Muscle of arm (tissue), 12 donors: Measurements from ENCODE around the gene SNCAIP. TPM values are rescaled to one million over a fixed set of nuclear protein-coding genes. Genes with fewer than 3 reads are reported as not detected.
"Not testable (repeated sequence)": the region's sequence is repeated elsewhere in the genome, so short reads cannot be mapped to it uniquely, and the experiment has no call there.

Experiments used
- DNase-seq: peaks from one replicate; pipeline ENCODE4 v3.0.0-alpha.2; 2013
- polyA plus RNA-seq, 12 donors: library from polyadenylated mRNA; unstranded; fragments of 120-200 nt; gene quantifications; one replicate each; pipeline ENCODE4 v1.2.1, GENCODE V29; 2013; ENCODE audit not compliant: insufficient read length in 12 of 12

Gene SNCAIP
- polyA plus RNA-seq, 12 donors, result 7.6 to 28.4 (median 10.9) TPM; not detected in 1

- no peak for DNase-seq
Measured at GRCh38 chr5:122464191-122464590, 152.2 kb downstream of the SNCAIP start.

DNA sequence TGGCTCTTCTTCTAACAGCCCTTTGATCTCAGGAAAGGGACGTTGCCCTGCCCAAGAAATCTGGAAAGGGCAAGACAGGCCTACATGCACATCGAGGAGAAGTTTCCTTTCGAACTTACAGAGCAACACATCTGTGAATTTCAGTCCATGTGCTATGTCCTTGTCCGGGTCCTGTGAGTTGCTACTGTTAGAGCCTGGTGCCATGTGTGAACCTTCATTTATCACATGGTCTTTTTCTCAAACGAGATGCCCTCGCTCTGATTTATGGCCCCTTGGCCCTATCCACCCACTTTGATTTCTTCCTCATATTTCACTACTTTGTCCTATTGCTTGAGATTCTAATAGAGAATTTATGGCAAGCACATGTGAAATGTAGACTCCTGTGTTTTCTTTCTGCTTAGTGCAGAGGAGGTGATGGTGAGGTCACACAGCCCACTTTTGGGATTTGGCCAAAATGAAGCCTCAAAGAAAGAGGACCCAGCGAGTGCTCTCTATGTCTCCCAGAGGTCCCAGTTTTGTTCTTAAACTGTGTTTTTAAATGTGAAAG lies 153.1 kb downstream of the SNCAIP start:
- no peak for DNase-seq

DNA sequence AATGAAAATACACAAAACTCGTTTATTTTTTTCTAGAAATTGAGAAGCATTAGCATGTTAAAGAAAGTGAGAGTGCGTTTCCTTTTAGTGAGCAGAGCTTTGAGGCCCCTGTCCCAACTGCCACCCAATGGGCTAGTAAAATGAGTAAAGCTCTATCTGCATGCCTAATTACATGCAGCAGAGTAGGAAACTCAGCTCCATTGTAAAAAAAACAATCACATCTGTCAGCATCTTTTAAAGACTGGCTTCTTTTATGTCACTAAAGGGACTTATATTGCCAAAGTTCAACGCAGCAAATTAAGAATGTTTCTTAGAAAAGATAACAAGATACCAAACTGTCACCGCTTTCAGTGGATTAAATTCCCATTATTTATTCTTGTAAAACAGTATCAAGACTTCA lies 154.0 kb downstream of the SNCAIP start:
- no peak for DNase-seq

GRCh38 chr5:122468351-122469116 lies 156.5 kb downstream of the SNCAIP start:
- DNase-seq, result no peak

GRCh38 chr5:122469384-122469919 lies 157.4 kb downstream of the SNCAIP start:
- DNase-seq, result no peak

DNA sequence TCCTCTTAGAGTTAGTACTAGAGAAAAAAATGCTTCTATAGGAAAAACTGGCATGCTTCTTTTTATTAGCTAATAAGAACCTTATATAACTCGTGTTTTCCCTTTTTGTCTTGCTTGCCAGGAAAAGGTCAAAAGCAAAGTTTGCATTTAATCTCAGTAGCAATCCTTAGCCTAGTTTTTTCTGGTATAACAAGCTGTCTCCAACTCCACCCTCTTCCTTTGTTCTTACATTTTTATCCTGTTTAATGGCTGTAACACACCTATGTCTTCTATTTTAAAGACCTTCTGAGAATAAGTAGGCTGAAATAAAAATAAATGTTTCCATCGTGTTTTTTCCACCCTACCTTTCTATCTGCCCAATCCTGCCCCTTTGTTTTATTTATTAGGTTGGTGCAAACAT lies 158.3 kb downstream of the SNCAIP start:
- no peak for DNase-seq

- DNase-seq, result no peak
Measured at GRCh38 chr5:122471031-122471751, 159.2 kb downstream of the SNCAIP start.

- DNase-seq, result no peak
Measured at GRCh38 chr5:122471752-122472061, 159.7 kb downstream of the SNCAIP start.

DNA sequence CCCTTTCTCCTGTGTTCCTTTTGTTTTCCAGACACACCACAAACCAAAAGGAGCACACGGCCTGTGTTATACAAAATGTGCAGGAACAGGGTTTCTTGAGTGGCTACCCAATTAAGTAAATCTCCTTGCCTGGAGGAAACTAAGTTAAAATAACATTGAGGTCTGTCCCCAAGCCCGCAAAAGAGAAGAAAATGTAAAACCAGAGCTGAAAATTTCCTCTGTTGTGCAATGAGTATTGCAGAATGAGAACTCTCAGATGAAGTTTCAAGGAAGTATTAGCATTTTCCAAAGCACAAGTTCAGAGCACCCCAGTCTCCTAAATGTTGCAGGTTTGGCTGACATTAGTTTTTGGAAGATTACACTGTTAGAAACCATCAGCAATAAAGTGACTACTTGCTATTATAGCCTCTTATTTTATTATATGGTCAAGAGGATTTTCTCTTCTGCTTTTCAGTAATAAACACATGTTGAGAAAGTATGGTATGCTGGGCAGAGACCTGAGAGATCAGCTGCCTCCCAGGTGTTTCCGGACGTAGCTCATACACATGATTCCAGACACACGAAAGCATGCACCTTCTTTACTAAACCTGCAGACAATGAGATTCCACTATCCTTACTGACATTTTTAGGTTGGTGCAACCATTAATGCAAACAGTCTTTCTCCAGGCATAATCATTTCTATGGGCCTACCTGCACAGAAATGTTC lies 161.3 kb downstream of the SNCAIP start:
- no peak for DNase-seq

DNA sequence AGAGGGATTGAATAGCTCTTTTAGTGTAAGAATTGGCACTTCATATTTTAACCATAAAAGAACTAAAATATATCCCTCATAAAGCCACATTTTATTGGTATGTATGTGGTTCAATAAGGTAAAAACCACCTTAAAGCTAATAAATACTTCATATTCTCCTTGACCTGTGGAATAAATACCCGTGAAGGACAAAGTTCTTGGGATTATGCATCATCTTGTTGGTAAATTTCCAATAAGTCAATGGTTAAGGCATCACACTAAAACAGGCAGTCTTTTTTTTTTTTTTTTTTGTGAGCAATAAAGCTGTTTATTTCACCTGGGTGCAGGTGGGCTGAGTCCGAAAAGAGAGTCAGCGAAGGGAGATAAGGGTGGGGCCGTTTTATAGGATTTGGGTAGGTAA lies 161.9 kb downstream of the SNCAIP start:
- no peak for DNase-seq

DNA sequence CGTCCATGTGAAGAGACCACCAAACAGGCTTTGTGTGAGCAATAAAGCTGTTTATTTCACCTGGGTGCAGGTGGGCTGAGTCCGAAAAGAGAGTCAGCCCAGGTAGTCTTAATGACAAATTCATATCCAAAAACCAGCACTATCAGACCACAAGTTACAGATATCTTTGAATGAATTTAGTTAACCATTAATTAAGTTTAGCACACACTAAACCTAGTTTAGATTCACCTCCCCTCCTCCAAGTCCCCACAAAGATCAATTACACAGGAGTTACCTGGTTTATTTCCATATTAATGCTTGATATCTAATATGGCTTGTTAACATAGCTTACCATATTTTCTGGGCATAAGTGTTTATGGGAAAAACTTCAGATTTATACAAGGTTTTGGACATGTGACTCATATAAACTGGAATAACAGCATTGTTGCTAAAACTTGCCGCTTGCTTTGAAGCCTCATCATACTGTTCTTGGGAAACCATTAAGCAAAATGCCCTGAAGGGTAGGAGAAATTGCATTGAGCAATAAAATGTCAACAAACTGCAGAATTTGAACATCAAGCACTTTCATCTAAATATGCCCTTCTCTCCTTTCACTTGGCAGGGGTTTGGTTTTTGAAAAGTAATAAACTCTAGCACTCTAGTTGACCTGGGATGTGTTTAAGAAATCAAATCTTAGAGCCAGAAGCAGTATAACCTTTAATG lies 166.9 kb downstream of the SNCAIP start:
- no peak for DNase-seq

DNA sequence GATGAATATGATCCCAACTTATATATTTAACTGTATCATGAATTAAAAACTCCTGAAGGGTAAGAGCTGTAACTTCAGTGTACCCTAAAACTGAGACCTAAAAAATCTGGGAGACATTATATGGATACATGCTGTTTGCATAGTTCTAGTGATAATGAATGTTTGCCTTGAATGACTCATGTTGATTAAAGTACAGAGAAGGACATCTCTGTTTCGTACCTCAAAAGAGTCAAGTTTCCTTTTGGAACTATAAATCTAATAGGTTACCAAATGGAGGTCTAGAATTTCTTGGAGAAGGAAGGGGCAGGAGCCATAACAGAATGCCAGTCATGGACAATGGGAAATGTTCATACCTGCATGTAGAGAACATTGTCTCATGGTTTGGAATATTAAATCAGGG lies 168.1 kb downstream of the SNCAIP start:
- DNase-seq, result no peak

DNA sequence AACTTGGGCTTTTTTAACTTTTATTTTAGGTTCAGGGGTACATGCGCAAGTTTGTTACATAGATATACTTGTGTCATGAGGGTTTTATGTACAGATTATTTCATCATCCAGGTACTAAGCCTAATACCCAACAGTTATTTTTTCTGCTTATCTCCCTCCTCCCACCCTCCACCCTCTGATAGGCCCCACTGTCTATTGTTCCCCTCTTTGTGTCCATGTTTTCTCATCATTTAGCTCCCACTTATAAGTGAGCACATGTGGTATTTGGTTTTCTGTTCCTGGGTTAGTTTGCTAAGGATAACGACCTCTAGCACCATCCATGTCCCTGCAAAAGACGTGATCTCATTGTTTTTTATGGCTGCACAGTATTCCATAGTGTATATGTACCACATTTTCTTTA lies 172.1 kb downstream of the SNCAIP start:
- DNase-seq, result no peak

GRCh38 chr5:122485226-122485625 lies 173.2 kb downstream of the SNCAIP start:
- no peak for DNase-seq

GRCh38 chr5:122486616-122487015 lies 174.6 kb downstream of the SNCAIP start:
- not testable (repeated sequence) for DNase-seq

DNA sequence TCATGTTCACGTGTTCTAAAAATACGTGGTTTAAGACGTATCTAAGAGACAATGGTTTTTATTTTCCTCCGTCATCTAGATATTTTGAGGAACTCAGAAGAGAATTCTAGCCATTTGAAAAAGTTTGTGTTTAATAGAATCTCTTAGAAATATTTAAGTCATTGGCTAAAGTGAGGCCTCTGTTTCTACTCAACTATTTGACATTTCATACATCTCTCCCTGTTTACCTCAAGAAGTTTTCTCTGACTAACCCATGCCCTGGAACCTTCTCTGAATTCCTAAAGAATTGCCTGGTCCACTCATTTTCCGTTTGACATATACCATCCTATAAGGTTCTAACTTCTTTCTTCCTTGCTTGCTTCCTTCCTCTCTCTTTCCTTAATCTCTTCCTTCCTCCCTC lies 178.7 kb downstream of the SNCAIP start:
- DNase-seq, result no peak

- DNase-seq, result no peak
Measured at GRCh38 chr5:122492675-122493074, 180.6 kb downstream of the SNCAIP start.

GRCh38 chr5:122493091-122494021 lies 181.3 kb downstream of the SNCAIP start:
- no peak for DNase-seq

- DNase-seq, result no peak
Measured at GRCh38 chr5:122494109-122494508, 182.1 kb downstream of the SNCAIP start.

DNA sequence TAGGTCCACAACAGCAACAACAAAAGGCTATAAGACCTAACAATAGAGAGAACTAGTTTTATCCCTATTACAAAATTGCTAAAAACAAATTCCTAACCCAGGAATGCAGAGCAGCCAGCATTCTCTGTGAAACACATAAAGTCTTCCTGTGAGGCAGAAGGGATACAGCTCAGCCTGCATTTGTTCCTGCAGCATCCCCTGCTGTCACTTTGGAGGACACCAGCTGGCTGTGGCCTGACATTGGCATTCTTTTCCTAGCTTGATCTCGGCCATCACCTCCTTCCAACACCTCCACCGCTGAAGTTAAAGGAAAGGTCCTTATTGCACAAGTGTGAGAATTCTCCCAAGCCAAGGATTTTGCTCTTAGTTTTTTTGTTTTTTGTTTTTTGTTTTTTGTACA lies 186.1 kb downstream of the SNCAIP start:
- DNase-seq, result peak; percentile 45

DNA sequence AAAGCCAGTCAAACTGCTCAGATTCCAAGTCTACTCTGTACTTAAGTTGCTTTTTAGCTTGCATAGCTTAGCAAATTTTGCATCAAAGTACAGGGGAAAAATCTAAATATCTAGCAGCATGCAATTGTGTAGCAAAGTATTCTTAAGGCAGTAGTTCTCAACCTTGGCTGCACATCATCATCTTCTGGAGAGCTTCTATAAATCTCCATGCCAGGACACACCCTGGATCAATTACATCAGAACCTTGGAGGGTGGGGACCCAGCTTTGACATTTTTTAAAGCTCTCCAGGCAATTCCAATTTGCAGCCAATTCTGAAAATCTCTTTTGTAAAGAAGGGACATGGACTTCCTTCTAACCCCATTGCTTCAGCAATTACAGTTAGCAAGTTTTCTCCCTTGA lies 187.5 kb downstream of the SNCAIP start:
- peak; percentile 60 for DNase-seq
